ENCODE measurements around the gene MAPKAP1. TPM values are rescaled to one million over a fixed set of nuclear protein-coding genes. Genes with fewer than 3 reads are reported as not detected.
"Not testable (repeated sequence)": the region's sequence is repeated elsewhere in the genome, so short reads cannot be mapped to it uniquely, and the experiment has no call there.

Gene MAPKAP1
- total RNA-seq, 1 donor from 2014 or later, result 44.9 TPM

- no peak for DNase-seq (ENCODE audit: low read depth in 2 of 2)
Observed at GRCh38 chr9:125732562-125732961, 25.6 kb upstream of the MAPKAP1 start.

- no peak for DNase-seq (ENCODE audit: low read depth in 2 of 2)
Observed at GRCh38 chr9:125730168-125730567, 23.2 kb upstream of the MAPKAP1 start.

- no peak for DNase-seq (ENCODE audit: low read depth in 2 of 2)
Observed at GRCh38 chr9:125726456-125727132, 19.6 kb upstream of the MAPKAP1 start.

- DNase-seq (ENCODE audit: low read depth in 2 of 2), result no peak
Observed at GRCh38 chr9:125707472-125707804, 430 bp upstream of the MAPKAP1 start.

GRCh38 chr9:125705893-125706292 lies 1.1 kb downstream of the MAPKAP1 start:
- no peak for DNase-seq (ENCODE audit: low read depth in 2 of 2)

- DNase-seq (ENCODE audit: low read depth in 2 of 2), result no peak
Observed at GRCh38 chr9:125703662-125704061, 3.3 kb downstream of the MAPKAP1 start.

- peak in 1 of 2 donors; percentile 37 for DNase-seq (ENCODE audit: low read depth in 2 of 2)
Observed at GRCh38 chr9:125701351-125701750, 5.7 kb downstream of the MAPKAP1 start.

- DNase-seq (ENCODE audit: low read depth in 2 of 2), result peak in 1 of 2 donors; percentile 17
Observed at GRCh38 chr9:125700791-125701190, 6.2 kb downstream of the MAPKAP1 start.

- no peak for DNase-seq (ENCODE audit: low read depth in 2 of 2)
Observed at GRCh38 chr9:125699870-125700269, 7.1 kb downstream of the MAPKAP1 start.

- DNase-seq (ENCODE audit: low read depth in 2 of 2), result no peak
Observed at GRCh38 chr9:125696106-125696647, 10.8 kb downstream of the MAPKAP1 start.

- DNase-seq (ENCODE audit: low read depth in 2 of 2), result not testable (repeated sequence)
Observed at GRCh38 chr9:125695548-125695947, 11.5 kb downstream of the MAPKAP1 start.

- no peak for DNase-seq (ENCODE audit: low read depth in 2 of 2)
Observed at GRCh38 chr9:125694478-125694877, 12.5 kb downstream of the MAPKAP1 start.

GRCh38 chr9:125693492-125693891 lies 13.5 kb downstream of the MAPKAP1 start:
- not testable (repeated sequence) for DNase-seq (ENCODE audit: low read depth in 2 of 2)

- no peak for DNase-seq (ENCODE audit: low read depth in 2 of 2)
Observed at GRCh38 chr9:125691869-125692268, 15.1 kb downstream of the MAPKAP1 start.

GRCh38 chr9:125690679-125691078 lies 16.3 kb downstream of the MAPKAP1 start:
- no peak for DNase-seq (ENCODE audit: low read depth in 2 of 2)

- DNase-seq (ENCODE audit: low read depth in 2 of 2), result no peak
Observed at GRCh38 chr9:125687163-125687863, 19.7 kb downstream of the MAPKAP1 start.

- no peak for DNase-seq (ENCODE audit: low read depth in 2 of 2)
Observed at GRCh38 chr9:125685167-125685566, 21.8 kb downstream of the MAPKAP1 start.

GRCh38 chr9:125683486-125683885 lies 23.5 kb downstream of the MAPKAP1 start:
- no peak for DNase-seq (ENCODE audit: low read depth in 2 of 2)

GRCh38 chr9:125682340-125682739 lies 24.7 kb downstream of the MAPKAP1 start:
- DNase-seq (ENCODE audit: low read depth in 2 of 2), result no peak

GRCh38 chr9:125681657-125682056 lies 25.4 kb downstream of the MAPKAP1 start:
- no peak for DNase-seq (ENCODE audit: low read depth in 2 of 2)

- no peak for DNase-seq (ENCODE audit: low read depth in 2 of 2)
Observed at GRCh38 chr9:125681086-125681622, 25.9 kb downstream of the MAPKAP1 start.

GRCh38 chr9:125680445-125680844 lies 26.6 kb downstream of the MAPKAP1 start:
- no peak for DNase-seq (ENCODE audit: low read depth in 2 of 2)
